Mesendoderm (in vitro differentiated cells): ENCODE data around the gene BLTP3A.
A peak's percentile ranks its signal among the peaks of the same experiment; 100 is the strongest.
"Not testable (repeated sequence)": the region's sequence is repeated elsewhere in the genome, so short reads cannot be mapped to it uniquely, and the experiment has no call there.

Source experiments
- DNase-seq: peaks from one replicate; pipeline ENCODE4 v3.0.0; 2013
- H2AK5ac ChIP-seq: 2 replicates; pipeline ENCODE4 v1.6.1; 2013; ENCODE audit warnings: low read length, inconsistent platforms
- H2BK120ac ChIP-seq: 2 replicates; pipeline ENCODE4 v1.6.1; 2013; ENCODE audit warnings: low read depth, mild to moderate bottlenecking, low read length, moderate library complexity, mixed read lengths
- H2BK15ac ChIP-seq: replicated peaks from 2 replicates; pipeline ENCODE4 v1.6.1; 2013; ENCODE audit warnings: low read depth, mild to moderate bottlenecking, moderate library complexity
- H2BK5ac ChIP-seq: 2 replicates; pipeline ENCODE4 v1.6.1; 2013; ENCODE audit warnings: low read length, inconsistent platforms
- H3K18ac ChIP-seq: 2 replicates; pipeline ENCODE4 v1.6.1; 2013; ENCODE audit warnings: mild to moderate bottlenecking, low read length, mixed read lengths
- H3K23ac ChIP-seq: one replicate; pipeline ENCODE4 v1.6.1; 2013; ENCODE audit warnings: low read length
- H3K27ac ChIP-seq: 2 replicates; pipeline ENCODE4 v1.5.1; 2013; ENCODE audit warnings: low read depth, mild to moderate bottlenecking, inconsistent platforms, low read length, moderate library complexity
- H3K27me3 ChIP-seq: 2 replicates; pipeline ENCODE4 v1.6.1; 2013; ENCODE audit warnings: low read length, control low read depth, mild to moderate bottlenecking, inconsistent platforms; ENCODE audit not compliant: insufficient read depth, poor library complexity
- H3K36me3 ChIP-seq: 2 replicates; pipeline ENCODE4 v1.6.1; 2013; ENCODE audit warnings: low read length, inconsistent platforms; ENCODE audit not compliant: control insufficient read depth, insufficient read depth
- H3K4ac ChIP-seq: one replicate; pipeline ENCODE4 v1.6.1; 2013; ENCODE audit warnings: low read depth, mild to moderate bottlenecking, low read length, moderate library complexity
- H3K4me1 ChIP-seq: 2 replicates; pipeline ENCODE4 v1.6.1; 2013; ENCODE audit warnings: low read depth, low read length, inconsistent platforms; ENCODE audit not compliant: control insufficient read depth
- H3K4me2 ChIP-seq: 2 replicates; pipeline ENCODE4 v1.6.1; 2013; ENCODE audit warnings: low read length
- H3K4me3 ChIP-seq: 2 replicates; pipeline ENCODE4 v1.5.1; 2013; ENCODE audit warnings: mild to moderate bottlenecking, low read length
- H3K56ac ChIP-seq: one replicate; pipeline ENCODE4 v1.6.1; 2013; ENCODE audit warnings: low read length
- H3K79me1 ChIP-seq: 2 replicates; pipeline ENCODE4 v1.6.1; 2013; ENCODE audit warnings: low read length, inconsistent platforms
- H3K79me2 ChIP-seq: 2 replicates; pipeline ENCODE4 v1.6.1; 2013; ENCODE audit warnings: mild to moderate bottlenecking, low read length; ENCODE audit not compliant: control insufficient read depth, insufficient read depth
- H3K9ac ChIP-seq: 2 replicates; pipeline ENCODE4 v1.6.1; 2013; ENCODE audit warnings: low read length, inconsistent platforms
- H4K5ac ChIP-seq: one replicate; pipeline ENCODE4 v1.6.1; 2013; ENCODE audit warnings: low read length
- H4K8ac ChIP-seq: one replicate; pipeline ENCODE4 v1.6.1; 2013; ENCODE audit warnings: low read depth, mild to moderate bottlenecking, control low read depth, low read length, moderate library complexity
- WGBS: extraction: QIAGEN DNeasy Blood & Tissue Kit; methylation state at CpG from one replicate; pipeline ENCODE4 v1.1.7; 2013; ENCODE audit warnings: low lambda C conversion rate, missing lambda C conversion rate; ENCODE audit not compliant: insufficient coverage; ENCODE audit errors: extremely low coverage; 5-methylcytosine and 5-hydroxymethylcytosine counted together

Gene BLTP3A

GRCh38 chr6:34761681-34762080 lies 30.2 kb upstream of the BLTP3A start:
- H4K5ac ChIP-seq, H4K8ac ChIP-seq, DNase-seq, H3K4me3 ChIP-seq, H3K27me3 ChIP-seq, H2BK5ac ChIP-seq, H2AK5ac ChIP-seq, H3K36me3 ChIP-seq, H2BK15ac ChIP-seq, H3K18ac ChIP-seq, H3K9ac ChIP-seq, H3K27ac ChIP-seq, H3K56ac ChIP-seq, H3K4me2 ChIP-seq, H3K4ac ChIP-seq, H3K23ac ChIP-seq, H2BK120ac ChIP-seq, H3K79me1 ChIP-seq, H3K4me1 ChIP-seq: not testable (repeated sequence)
- WGBS = no CpG with 5 or more reads among the region's 5 CpGs
- peaks cover 13% of the 10 kb centered on the region for H3K79me2 ChIP-seq

GRCh38 chr6:34768148-34768547 lies 23.7 kb upstream of the BLTP3A start:
- H3K4ac ChIP-seq = no peak overlapping the region
- H3K23ac ChIP-seq = no peak overlapping the region
- H3K9ac ChIP-seq = no peak overlapping the region
- no peak overlapping the region for H3K56ac ChIP-seq
- peaks cover 8% of the 10 kb centered on the region for H3K36me3 ChIP-seq
- H3K4me1 ChIP-seq = no peaks in the 10 kb centered on the region
- WGBS = no CpG with 5 or more reads among the region's 1 CpG
- H2BK120ac ChIP-seq = no peak overlapping the region
- no peaks in the 10 kb centered on the region for H3K79me2 ChIP-seq
- no peaks in the 10 kb centered on the region for H3K27me3 ChIP-seq
- no peak overlapping the region for H2AK5ac ChIP-seq
- no peak overlapping the region for H4K8ac ChIP-seq
- H4K5ac ChIP-seq = no peak overlapping the region
- H3K27ac ChIP-seq = no peak overlapping the region
- H3K4me2 ChIP-seq = no peak overlapping the region
- DNase-seq = no peak
- no peak overlapping the region for H2BK15ac ChIP-seq
- no peak overlapping the region for H2BK5ac ChIP-seq
- H3K79me1 ChIP-seq = peaks cover 2% of the 10 kb centered on the region
- no peak overlapping the region for H3K4me3 ChIP-seq
- no peak overlapping the region for H3K18ac ChIP-seq

GRCh38 chr6:34771727-34772126 lies 20.2 kb upstream of the BLTP3A start:
- H4K8ac ChIP-seq = no peak overlapping the region
- no peak overlapping the region for H3K4ac ChIP-seq
- H3K27me3 ChIP-seq = no peaks in the 10 kb centered on the region
- no peak overlapping the region for H2BK120ac ChIP-seq
- no peak overlapping the region for H3K9ac ChIP-seq
- no peak overlapping the region for H2BK15ac ChIP-seq
- no peak overlapping the region for H3K4me2 ChIP-seq
- no peak overlapping the region for H3K4me3 ChIP-seq
- no peak overlapping the region for H3K18ac ChIP-seq
- no peaks in the 10 kb centered on the region for H3K79me1 ChIP-seq
- no peaks in the 10 kb centered on the region for H3K4me1 ChIP-seq
- no peak overlapping the region for H2BK5ac ChIP-seq
- no peak overlapping the region for H3K23ac ChIP-seq
- peaks cover 4% of the 10 kb centered on the region for H3K36me3 ChIP-seq
- peak; percentile 48 for DNase-seq
- H2AK5ac ChIP-seq = no peak overlapping the region
- no peak overlapping the region for H4K5ac ChIP-seq
- H3K27ac ChIP-seq = no peak overlapping the region
- 100% methylated on average over 1 of the region's 1 CpG for WGBS
- H3K56ac ChIP-seq = no peak overlapping the region
- no peaks in the 10 kb centered on the region for H3K79me2 ChIP-seq

GRCh38 chr6:34772940-34773339 lies 18.9 kb upstream of the BLTP3A start:
- H3K36me3 ChIP-seq = peaks cover 2% of the 10 kb centered on the region
- no peak overlapping the region for H3K9ac ChIP-seq
- WGBS = no CpG with 5 or more reads among the region's 4 CpGs
- no peak overlapping the region for H3K18ac ChIP-seq
- H3K4me1 ChIP-seq = no peaks in the 10 kb centered on the region
- no peak overlapping the region for H2BK120ac ChIP-seq
- no peak for DNase-seq
- H4K5ac ChIP-seq = no peak overlapping the region
- no peak overlapping the region for H3K4ac ChIP-seq
- no peak overlapping the region for H3K27ac ChIP-seq
- H3K79me2 ChIP-seq = no peaks in the 10 kb centered on the region
- no peak overlapping the region for H2BK5ac ChIP-seq
- no peaks in the 10 kb centered on the region for H3K27me3 ChIP-seq
- H3K56ac ChIP-seq = no peak overlapping the region
- no peak overlapping the region for H3K4me2 ChIP-seq
- H4K8ac ChIP-seq = no peak overlapping the region
- H2AK5ac ChIP-seq = no peak overlapping the region
- no peaks in the 10 kb centered on the region for H3K79me1 ChIP-seq
- no peak overlapping the region for H2BK15ac ChIP-seq
- no peak overlapping the region for H3K23ac ChIP-seq
- no peak overlapping the region for H3K4me3 ChIP-seq

- Histone ChIP-seq H3K27ac (no peak overlapping the region), H4K8ac (no peak overlapping the region), H2BK15ac (no peak overlapping the region), H2AK5ac (no peak overlapping the region), H3K18ac (no peak overlapping the region), H3K36me3 (peaks cover 2% of the 10 kb centered on the region), H2BK5ac (no peak overlapping the region), H3K27me3 (no peaks in the 10 kb centered on the region), H3K4me3 (no peak overlapping the region), H3K23ac (no peak overlapping the region), H3K79me2 (no peaks in the 10 kb centered on the region), H3K9ac (no peak overlapping the region), H3K79me1 (no peaks in the 10 kb centered on the region), H2BK120ac (no peak overlapping the region), H3K56ac (no peak overlapping the region), H3K4ac (no peak overlapping the region), H3K4me2 (no peak overlapping the region), H4K5ac (no peak overlapping the region), H3K4me1 (no peaks in the 10 kb centered on the region)
- DNase-seq = no peak
- WGBS = no CpG with 5 or more reads among the region's 4 CpGs
These were observed 18.0 kb upstream of the BLTP3A start for GRCh38 chr6:34773916-34774315.

- Histone ChIP-seq H3K4ac (no peak overlapping the region), H2BK15ac (no peak overlapping the region), H4K8ac (no peak overlapping the region), H3K36me3 (peaks cover 2% of the 10 kb centered on the region), H3K4me2 (no peak overlapping the region), H3K27ac (no peak overlapping the region), H4K5ac (no peak overlapping the region), H3K79me1 (no peaks in the 10 kb centered on the region), H3K18ac (no peak overlapping the region), H2BK5ac (no peak overlapping the region), H2AK5ac (no peak overlapping the region), H3K23ac (no peak overlapping the region), H3K27me3 (no peaks in the 10 kb centered on the region), H3K56ac (no peak overlapping the region), H3K79me2 (no peaks in the 10 kb centered on the region), H3K4me3 (no peak overlapping the region), H3K9ac (no peak overlapping the region), H2BK120ac (no peak overlapping the region), H3K4me1 (no peaks in the 10 kb centered on the region)
- no CpG with 5 or more reads among the region's 2 CpGs for WGBS
- no peak for DNase-seq
These were observed 16.9 kb upstream of the BLTP3A start for GRCh38 chr6:34774967-34775366.
